SK-N-DZ (cell line): ENCODE data around the gene F10.
"Not testable (repeated sequence)": the region's sequence is repeated elsewhere in the genome, so short reads cannot be mapped to it uniquely, and the experiment has no call there.

Experiments
- DNase-seq: peaks from one replicate; pipeline ENCODE4 v3.0.0-alpha.2; 2015; ENCODE audit warnings: low spot score

Gene F10

DNA sequence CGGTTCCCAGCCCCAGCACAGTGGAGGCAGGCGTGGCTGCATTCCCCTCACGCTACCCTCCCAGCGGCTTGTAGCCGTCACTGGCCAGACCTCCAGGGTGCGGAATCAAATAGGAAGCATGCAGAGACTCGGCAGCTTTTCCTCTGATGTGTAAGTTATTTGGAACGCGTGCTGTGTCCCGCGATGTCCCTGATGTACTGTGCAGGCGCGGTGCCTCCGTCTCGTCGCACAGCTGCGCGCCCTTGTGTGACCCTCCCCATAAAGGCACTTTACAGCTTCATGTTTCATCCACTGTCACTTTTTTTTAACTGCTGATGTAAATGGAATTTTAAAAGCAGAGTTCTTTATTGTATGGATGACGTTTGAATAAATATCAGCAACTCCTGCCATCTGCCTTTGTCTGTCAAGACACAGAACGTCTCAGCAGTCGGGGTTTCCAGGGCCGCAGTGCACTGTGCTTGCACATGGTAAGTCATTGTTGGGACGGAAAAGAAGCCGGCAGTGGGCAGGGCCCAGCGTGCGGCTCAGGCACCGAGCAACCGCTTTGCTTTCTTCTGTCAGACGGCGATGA lies 24.4 kb upstream of the F10 start:
- no peak for DNase-seq

GRCh38 chr13:113099142-113099541 lies 23.5 kb upstream of the F10 start:
- DNase-seq: no peak

DNA sequence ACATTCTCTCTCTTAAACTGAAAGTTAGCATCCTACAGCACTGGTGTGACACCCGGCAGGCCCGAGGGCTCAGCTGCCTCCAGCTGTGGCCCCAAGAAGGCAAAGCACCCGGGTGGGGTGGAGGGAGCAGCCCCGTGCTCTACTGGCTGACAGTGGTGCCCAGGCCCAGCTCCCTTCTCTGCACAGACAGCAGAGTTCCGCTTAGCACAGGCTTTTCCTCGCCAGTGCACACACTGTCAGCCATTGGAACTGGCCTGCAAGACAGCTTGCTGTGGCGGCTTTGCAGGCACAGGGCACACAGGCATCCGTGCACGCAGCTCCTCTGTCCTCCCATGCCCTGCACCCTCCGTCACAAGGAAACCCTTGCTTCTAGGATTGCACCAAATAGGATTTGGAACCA lies 20.3 kb upstream of the F10 start:
- not testable (repeated sequence) for DNase-seq

GRCh38 chr13:113102727-113103126 lies 19.9 kb upstream of the F10 start:
- DNase-seq: no peak

DNA sequence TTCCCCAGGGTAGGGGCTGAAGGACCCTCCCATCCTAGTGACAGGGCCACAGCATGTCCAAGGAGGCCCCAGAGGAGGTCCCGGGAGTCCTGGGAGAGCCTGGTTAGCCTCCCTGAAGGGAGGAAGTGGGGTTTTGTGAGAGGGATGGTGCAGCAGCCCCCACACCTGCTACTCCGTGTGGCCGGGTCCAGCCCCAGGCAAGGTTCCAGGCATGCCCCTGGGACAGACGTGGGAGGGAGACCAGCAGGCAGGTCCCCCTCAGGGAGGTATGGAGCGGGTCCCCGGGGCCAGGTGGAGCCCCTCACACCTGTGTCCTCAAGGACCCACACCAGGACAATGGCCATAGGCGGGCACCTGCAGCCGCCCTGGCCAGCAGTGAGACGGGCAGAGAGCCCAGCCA lies 19.0 kb upstream of the F10 start:
- no peak for DNase-seq

GRCh38 chr13:113105032-113105920 lies 17.3 kb upstream of the F10 start, which contains the start of gene F7:
Gene F7 (plus strand): TSS chr13:113105791. CDS start chr13:113105842, 51 bp downstream.
- DNase-seq: no peak

DNA sequence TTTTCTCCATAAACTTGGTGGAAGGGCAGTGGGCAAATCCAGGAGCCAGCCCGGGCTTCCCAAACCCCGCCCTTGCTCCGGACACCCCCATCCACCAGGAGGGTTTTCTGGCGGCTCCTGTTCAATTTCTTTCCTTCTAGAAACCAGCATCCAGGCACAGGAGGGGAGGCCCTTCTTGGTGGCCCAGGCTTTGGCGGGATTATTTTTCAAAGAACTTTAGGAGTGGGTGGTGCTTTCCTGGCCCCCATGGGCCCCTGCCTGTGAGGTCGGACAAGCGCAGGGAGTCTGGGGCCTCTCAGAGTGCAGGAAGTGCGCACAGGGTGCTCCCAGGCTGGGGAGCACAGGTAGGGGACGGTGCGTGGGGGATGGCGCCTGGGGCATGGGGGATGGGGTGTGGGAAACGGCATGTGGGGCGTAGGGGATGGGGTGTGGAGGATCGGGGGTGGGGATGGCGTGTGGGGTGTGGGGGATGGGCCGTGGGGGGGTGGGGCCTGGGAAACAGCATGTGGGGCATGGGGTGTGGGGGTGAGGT lies 16.6 kb upstream of the F10 start:
- no peak for DNase-seq

DNA sequence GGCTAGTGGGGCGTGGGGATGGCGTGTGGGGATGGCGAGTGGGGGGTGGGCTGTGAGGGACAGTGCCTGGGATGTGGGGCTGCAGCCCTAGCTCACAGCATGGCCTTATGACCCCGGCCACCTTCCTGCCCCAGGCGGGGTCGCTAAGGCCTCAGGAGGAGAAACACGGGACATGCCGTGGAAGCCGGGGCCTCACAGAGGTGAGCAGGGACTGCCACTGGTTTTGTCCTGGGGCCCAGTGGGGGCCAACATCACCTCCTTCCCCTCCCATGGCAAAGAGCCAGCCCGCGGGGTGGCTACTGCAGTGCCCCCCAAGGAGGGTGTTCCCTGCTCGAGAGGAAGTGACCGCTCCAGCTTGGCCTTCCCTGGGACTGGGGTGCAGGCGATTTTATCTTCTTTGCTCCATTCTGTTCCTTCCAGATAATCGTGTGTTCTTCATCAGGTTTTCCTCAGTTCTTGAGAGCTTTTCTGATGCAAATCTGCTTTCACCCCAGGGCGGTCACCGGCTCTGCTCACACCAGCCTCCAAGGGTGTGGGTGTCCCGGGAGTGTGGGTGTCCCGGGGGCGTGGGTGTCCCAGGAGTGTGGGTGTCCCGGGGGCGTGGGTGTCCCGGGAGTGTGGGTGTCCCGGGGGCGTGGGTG lies 15.8 kb upstream of the F10 start:
- DNase-seq: no peak

- not testable (repeated sequence) for DNase-seq
These were observed 14.1 kb upstream of the F10 start for GRCh38 chr13:113108521-113108920.

GRCh38 chr13:113109151-113110047 lies 13.2 kb upstream of the F10 start:
- no peak for DNase-seq

DNA sequence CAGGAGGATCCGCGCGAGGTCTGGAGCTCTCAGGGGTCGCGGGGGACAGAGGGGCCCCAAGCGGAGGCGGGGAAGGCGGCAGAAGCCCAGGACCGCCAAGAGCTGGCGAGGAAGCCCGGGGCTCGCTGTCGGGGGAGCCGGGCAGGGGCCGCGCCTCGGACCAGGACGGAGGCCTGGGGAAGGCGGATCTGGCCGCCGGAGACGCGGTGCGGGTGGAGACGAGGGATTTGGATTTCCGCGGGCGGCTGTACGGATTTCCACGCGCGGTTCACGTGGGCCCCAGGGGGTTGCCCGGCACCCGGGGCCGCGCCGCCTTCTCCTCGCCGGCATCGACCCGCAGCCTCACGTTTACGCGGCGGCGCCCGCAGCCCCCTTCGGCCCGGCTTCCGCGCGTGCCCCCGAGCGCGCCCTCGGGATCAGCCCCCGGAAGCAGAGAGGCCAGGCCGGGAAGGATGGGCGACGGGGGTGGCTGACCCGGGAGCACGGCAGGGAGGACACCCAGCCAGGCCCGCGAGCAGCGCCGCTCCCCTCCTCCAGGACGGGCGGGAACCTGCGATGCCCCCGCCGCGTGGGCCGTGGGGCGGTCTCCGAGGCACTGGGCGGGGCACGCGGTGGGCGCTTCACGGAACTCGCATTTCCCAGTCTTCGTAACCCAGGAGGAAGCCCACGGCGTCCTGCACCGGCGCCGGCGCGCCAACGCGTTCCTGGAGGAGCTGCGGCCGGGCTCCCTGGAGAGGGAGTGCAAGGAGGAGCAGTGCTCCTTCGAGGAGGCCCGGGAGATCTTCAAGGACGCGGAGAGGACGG lies 12.3 kb upstream of the F10 start:
- DNase-seq: no peak

DNA sequence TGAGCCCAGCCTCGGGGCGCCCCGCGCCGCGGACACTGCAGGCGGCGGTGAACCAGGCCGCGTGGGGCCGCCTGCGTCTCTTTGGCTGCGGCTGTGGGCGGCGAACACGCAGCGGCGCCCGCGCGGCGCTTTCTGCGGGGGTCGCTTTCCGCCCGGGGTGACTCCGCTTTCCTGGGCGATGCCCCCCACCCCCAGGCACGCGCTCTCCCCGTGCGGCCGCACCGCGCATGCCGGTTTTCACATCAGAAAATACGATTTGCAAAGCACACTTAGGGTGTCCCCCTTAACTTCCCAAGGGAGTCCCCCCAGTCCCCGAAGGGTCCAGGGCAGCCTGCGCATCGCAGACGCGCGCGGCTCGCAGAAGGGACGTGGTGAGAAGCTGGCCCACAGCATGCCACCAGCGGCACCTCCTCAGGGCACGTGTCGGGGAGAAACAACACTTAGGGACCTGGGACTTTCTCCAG lies 11.7 kb upstream of the F10 start:
- no peak for DNase-seq

DNA sequence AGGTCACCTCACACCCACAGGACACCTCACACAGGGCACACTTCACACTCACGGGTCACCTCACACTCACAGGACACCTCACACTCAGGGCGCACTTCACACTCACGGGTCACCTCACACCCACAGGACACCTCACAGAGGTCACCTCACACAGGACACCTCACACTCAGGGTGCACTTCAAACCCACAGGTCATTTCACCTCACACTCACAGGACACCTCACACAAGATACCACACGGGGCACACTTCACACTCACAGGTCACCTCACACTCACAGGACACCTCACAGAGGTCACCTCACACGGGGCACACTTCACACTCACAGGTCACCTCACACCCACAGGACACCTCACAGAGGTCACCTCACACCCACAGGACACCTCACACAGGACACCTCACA lies 10.8 kb upstream of the F10 start:
- DNase-seq: not testable (repeated sequence)

GRCh38 chr13:113112475-113112874 lies 10.1 kb upstream of the F10 start:
- DNase-seq: not testable (repeated sequence)

DNA sequence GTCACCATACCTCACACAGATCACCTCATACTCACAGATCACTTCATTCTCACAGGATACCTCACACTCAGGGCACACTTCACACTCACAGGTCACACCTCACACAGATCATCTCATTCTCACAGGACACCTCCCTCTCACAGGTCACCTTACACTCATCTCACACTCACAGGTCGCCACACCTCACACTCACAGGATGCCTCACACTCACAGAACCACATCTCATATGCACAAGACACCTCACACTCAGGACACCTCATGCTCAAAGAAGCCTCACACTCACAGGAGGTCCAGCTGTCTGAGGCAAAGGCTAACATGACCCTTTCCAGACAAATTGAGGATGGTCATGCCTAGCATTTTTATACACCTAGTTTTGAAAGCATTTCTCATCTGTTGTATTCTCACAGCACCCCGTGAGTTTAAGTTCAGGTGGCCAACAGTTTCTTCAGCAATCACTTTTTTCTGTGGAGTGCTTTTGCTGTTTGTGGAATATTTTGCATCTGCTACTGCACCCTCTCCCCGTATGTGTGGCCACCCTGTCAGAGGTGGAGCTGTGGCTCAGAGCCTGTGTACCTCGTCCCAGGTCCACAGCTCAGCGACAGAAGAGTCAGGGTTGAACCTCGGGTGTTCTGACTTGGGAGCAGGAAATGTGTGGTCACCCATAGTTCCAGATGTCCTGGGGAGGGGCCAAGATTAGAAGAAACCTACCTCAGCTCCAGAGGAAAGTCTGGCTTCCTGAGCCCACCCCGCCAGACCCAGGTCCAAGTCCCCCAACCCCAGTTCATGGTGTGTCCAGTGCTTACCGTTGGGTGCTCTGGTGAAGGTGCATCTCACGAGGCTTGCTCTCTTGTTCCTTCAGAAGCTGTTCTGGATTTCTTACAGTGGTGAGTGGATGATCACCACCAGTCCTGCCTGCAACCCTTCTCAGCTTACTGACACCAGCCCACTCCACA lies 9.4 kb upstream of the F10 start:
- DNase-seq: no peak

DNA sequence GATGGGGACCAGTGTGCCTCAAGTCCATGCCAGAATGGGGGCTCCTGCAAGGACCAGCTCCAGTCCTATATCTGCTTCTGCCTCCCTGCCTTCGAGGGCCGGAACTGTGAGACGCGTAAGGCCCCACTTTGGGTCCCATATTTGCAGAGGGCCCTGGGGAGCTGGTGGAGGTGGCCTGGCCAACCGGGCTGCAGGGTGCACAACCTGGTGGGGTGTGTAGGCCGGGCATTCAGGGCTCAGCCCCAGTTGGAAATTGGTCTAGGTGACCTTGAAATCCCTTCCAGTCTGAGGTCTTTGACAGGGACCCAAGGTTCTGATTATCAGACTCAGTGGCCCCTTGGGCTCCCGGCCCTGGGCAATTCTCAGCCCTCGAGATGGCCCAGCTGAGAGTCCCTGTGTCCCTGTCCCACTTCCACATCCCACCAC lies 8.7 kb upstream of the F10 start:
- DNase-seq: no peak

DNA sequence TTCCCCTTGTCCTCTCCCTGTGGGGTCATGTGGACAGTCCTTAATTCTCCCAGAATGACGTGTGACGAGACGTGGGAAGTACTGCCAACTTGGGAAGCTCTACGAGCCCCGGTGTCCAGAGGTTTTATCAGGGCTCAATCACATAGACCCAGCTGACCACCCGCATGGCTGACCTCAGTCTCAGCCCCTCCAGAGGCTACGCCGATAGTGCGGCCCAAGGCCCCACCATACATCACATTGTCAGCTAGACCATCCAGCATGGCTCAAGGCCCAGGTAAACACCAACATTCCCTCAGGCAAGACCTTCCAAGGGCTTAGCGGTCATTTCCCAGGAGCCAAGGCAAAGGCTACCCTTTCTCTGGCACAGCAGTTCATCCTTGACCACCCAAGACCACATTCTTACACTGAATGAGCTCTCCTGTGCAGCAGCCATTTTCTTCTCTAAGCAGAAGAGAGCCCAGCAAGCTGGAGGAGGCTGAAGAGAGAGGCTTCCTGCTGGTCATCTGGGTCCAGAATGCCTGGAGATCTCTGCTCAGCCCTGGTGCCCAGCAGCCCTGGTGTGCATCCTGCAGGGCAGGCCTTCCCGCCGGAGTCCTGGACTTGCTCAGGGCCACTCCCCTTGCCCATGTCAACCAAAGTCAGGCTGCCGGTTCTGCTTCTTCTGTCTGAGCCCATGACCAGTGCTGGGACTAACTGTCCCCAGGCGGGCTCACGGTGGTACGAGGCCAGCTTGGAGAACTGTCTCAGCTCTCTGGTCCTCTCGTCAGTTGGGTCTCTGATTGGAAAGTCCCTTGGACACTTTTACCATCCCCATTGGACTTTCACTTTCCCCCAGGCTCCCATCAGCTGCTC lies 7.9 kb upstream of the F10 start:
- DNase-seq: no peak
